ENCODE data around the gene STX7.

Gene STX7

DNA sequence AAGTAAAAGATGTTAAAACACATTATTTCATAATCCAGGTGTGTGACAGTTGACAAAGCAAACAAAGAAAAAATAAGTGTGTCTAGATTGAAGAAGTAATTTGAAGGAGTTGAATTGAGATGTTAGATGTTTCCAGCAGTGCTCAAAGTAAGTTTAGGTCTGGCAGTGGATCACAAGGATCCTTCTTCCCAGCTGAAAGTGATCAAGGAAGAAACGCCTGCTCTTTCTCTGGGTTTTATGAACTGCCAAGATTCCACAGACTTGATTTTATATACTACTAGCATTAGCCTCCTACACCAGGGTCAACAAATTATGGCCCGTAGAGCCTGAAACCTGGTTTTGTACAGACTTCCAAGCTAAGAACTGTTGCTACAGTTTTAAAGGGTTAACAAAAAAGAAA lies 30.3 kb downstream of the STX7 start (continued):
- TF ChIP-seq TOX (CRISPR knock-in tag; IDR thresholded peaks at IDR 0.05; ENCODE audit: borderline replicate concordance) (no peak), OSR1 (CRISPR knock-in tag; IDR thresholded peaks at IDR 0.05) (no peak), ZC3H10 (CRISPR knock-in tag; IDR thresholded peaks at IDR 0.05) (no peak), GLIS3 (CRISPR knock-in tag; IDR thresholded peaks at IDR 0.05) (no peak), ESRRG (CRISPR knock-in tag; IDR thresholded peaks at IDR 0.05) (no peak), RARB (CRISPR knock-in tag; IDR thresholded peaks at IDR 0.05) (no peak), BACH2 (CRISPR knock-in tag; IDR thresholded peaks at IDR 0.05; ENCODE audit: borderline replicate concordance) (no peak), ZFP3 (CRISPR knock-in tag; IDR thresholded peaks at IDR 0.05) (no peak), ZNF70 (CRISPR knock-in tag; IDR thresholded peaks at IDR 0.05) (no peak)
- TF ChIP-seq, protein P1, sequence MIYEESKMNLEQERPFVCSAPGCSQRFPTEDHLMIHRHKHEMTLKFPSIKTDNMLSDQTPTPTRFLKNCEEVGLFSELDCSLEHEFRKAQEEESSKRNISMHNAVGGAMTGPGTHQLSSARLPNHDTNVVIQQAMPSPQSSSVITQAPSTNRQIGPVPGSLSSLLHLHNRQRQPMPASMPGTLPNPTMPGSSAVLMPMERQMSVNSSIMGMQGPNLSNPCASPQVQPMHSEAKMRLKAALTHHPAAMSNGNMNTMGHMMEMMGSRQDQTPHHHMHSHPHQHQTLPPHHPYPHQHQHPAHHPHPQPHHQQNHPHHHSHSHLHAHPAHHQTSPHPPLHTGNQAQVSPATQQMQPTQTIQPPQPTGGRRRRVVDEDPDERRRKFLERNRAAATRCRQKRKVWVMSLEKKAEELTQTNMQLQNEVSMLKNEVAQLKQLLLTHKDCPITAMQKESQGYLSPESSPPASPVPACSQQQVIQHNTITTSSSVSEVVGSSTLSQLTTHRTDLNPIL (CRISPR knock-in tag; IDR thresholded peaks at IDR 0.05; ENCODE audit: low read depth), result no peak
- TF ChIP-seq, protein P2, sequence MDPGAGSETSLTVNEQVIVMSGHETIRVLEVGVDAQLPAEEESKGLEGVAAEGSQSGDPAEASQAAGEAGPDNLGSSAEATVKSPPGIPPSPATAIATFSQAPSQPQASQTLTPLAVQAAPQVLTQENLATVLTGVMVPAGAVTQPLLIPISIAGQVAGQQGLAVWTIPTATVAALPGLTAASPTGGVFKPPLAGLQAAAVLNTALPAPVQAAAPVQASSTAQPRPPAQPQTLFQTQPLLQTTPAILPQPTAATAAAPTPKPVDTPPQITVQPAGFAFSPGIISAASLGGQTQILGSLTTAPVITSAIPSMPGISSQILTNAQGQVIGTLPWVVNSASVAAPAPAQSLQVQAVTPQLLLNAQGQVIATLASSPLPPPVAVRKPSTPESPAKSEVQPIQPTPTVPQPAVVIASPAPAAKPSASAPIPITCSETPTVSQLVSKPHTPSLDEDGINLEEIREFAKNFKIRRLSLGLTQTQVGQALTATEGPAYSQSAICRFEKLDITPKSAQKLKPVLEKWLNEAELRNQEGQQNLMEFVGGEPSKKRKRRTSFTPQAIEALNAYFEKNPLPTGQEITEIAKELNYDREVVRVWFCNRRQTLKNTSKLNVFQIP (CRISPR knock-in tag; IDR thresholded peaks at IDR 0.05; ENCODE audit: borderline replicate concordance, low read depth), result no peak

DNA sequence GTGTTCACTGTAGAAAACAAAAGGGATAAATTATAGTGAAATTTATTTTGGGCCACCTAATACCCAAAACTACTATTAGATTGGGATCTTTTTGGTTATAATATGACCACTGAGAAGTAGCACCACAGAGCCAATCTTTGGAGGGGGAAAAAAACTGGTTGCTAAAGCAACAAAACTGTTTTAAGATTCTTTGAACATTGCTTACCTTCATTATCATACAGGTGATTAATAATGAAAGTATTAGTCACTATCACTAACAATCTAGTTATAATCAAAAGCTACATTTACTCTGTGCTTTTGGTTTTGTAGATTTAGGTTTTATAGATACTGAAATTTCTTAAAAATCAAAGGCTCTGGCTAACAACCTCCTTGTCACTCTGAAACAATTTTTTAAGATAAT lies 31.7 kb downstream of the STX7 start:
- no peak for ATAC-seq
- no peak for TF ChIP-seq ZNF8 (CRISPR knock-in tag; IDR thresholded peaks at IDR 0.05)
- no peak for TF ChIP-seq TCF4 (CRISPR knock-in tag; IDR thresholded peaks at IDR 0.05; ENCODE audit: borderline replicate concordance)
- no peak for TF ChIP-seq ZFP3 (CRISPR knock-in tag; IDR thresholded peaks at IDR 0.05)
- TF ChIP-seq CSRNP3 (CRISPR knock-in tag; IDR thresholded peaks at IDR 0.05), result no peak

DNA sequence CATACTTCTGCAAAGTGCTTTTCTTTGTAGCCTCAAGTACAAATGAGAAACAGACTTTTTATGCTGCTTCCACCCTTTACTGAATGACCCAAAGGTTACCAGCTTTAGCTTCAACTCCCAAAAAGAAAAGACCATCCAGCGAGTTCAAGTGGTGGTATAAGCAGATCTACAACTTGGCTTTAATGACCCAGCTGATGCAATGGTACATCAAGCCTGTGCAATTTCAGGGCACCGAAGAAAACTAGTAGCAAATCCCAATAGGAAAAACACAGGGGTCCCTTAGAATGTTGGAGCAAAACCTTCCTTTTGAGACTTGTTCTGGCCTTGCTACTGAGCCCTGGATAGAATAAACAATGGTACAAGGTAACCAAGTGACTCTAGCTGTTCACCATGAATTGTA lies 33.8 kb downstream of the STX7 start:
- ATAC-seq, result 0 out of 3 replicates have a peak, but pooled peaks have one; percentile 15
- TF ChIP-seq ZC3H10 (CRISPR knock-in tag; IDR thresholded peaks at IDR 0.05) (no peak), ISL1 (CRISPR knock-in tag; IDR thresholded peaks at IDR 0.05) (no peak), ARNTL (CRISPR knock-in tag; IDR thresholded peaks at IDR 0.05; ENCODE audit: borderline replicate concordance, low read depth) (no peak), BACH2 (CRISPR knock-in tag; IDR thresholded peaks at IDR 0.05; ENCODE audit: borderline replicate concordance) (no peak), CSRNP3 (CRISPR knock-in tag; IDR thresholded peaks at IDR 0.05) (no peak), ZFP3 (CRISPR knock-in tag; IDR thresholded peaks at IDR 0.05) (no peak), SNAI2 (CRISPR knock-in tag; IDR thresholded peaks at IDR 0.05) (no peak), TOX (CRISPR knock-in tag; IDR thresholded peaks at IDR 0.05; ENCODE audit: borderline replicate concordance) (no peak), OSR1 (CRISPR knock-in tag; IDR thresholded peaks at IDR 0.05) (no peak), RARB (CRISPR knock-in tag; IDR thresholded peaks at IDR 0.05) (no peak), ZNF565 (CRISPR knock-in tag; conservative IDR thresholded peaks at IDR 0.05; ENCODE audit: low read depth) (no peak), PPARA (CRISPR knock-in tag; IDR thresholded peaks at IDR 0.05; ENCODE audit: borderline replicate concordance) (no peak)
- TF ChIP-seq, protein P1 (CRISPR knock-in tag; IDR thresholded peaks at IDR 0.05; ENCODE audit: low read depth), result no peak
- TF ChIP-seq, protein P3, sequence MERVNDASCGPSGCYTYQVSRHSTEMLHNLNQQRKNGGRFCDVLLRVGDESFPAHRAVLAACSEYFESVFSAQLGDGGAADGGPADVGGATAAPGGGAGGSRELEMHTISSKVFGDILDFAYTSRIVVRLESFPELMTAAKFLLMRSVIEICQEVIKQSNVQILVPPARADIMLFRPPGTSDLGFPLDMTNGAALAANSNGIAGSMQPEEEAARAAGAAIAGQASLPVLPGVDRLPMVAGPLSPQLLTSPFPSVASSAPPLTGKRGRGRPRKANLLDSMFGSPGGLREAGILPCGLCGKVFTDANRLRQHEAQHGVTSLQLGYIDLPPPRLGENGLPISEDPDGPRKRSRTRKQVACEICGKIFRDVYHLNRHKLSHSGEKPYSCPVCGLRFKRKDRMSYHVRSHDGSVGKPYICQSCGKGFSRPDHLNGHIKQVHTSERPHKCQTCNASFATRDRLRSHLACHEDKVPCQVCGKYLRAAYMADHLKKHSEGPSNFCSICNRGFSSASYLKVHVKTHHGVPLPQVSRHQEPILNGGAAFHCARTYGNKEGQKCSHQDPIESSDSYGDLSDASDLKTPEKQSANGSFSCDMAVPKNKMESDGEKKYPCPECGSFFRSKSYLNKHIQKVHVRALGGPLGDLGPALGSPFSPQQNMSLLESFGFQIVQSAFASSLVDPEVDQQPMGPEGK (CRISPR knock-in tag; IDR thresholded peaks at IDR 0.05; ENCODE audit: borderline replicate concordance), result no peak

Data from SK-N-SH treated with all-trans-retinoic acid at 6 μM for 48 hours (cell line).